T-helper 2 cell treated with Interferon-gamma antibody and Interleukin-4, amounts not matched to agents 5 μg/mL and 100 μg/mL, for 36 hours (primary cell): ENCODE data around the gene FAM25A.
A peak's percentile ranks its signal among the peaks of the same experiment; 100 is the strongest.
"Not testable (repeated sequence)": the region's sequence is repeated elsewhere in the genome, so short reads cannot be mapped to it uniquely, and the experiment has no call there.

Experiments used
- DNase-seq: peaks from one replicate; pipeline ENCODE4 v3.0.0; 2021; ENCODE audit warnings: low spot score
- H3K27ac Mint-ChIP-seq: one replicate; pipeline ENCODE4 v1.8.0; 2021; ENCODE audit warnings: mild to moderate bottlenecking, mixed read lengths
- H3K27me3 Mint-ChIP-seq: one replicate; pipeline ENCODE4 v1.8.0; 2021; ENCODE audit warnings: low read depth, mixed read lengths
- H3K36me3 Mint-ChIP-seq: one replicate; pipeline ENCODE4 v1.8.0; 2021; ENCODE audit warnings: low read depth, mixed read lengths
- H3K4me1 Mint-ChIP-seq: one replicate; pipeline ENCODE4 v1.8.0; 2021; ENCODE audit warnings: low read depth, mixed read lengths
- H3K4me3 Mint-ChIP-seq: one replicate; pipeline ENCODE4 v1.8.0; 2022; ENCODE audit warnings: mild to moderate bottlenecking, moderate library complexity, mixed read lengths
- H3K9me3 Mint-ChIP-seq: one replicate; pipeline ENCODE4 v1.8.0; 2021; ENCODE audit warnings: mixed read lengths

FAM25A gene

DNA sequence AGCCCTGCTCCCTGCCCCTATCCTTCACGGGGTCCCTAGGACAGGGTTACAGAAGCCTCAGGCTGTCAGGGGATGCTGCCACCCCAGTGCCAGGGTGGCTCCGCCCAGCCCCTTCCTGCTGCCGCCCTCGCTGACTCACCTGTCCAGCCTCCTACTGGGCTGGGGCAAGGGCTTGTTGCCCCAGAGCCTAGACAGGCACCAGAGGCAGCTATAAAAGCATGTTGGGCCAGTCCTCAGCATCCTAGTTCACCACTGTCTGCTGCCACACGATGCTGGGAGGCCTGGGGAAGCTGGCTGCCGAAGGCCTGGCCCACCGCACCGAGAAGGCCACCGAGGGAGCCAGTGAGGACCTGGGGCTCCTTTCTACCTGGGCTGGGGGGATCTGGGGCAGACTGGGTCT is at the start of gene FAM25A:
FAM25A (plus strand) TSS at position 239 of the 400 bp plus-strand sequence; CDS start at position 270, 31 bp downstream.
- not testable (repeated sequence) for H3K4me1 Mint-ChIP-seq, H3K9me3 Mint-ChIP-seq, H3K27me3 Mint-ChIP-seq, H3K4me3 Mint-ChIP-seq, H3K27ac Mint-ChIP-seq, DNase-seq, H3K36me3 Mint-ChIP-seq

GRCh38 chr10:86970982-86971231 is 49.2 kb upstream of the FAM25A start:
- peaks cover 33% of the 10 kb centered on the region for H3K27me3 Mint-ChIP-seq
- peaks cover 18% of the 10 kb centered on the region for H3K4me1 Mint-ChIP-seq
- no peaks in the 10 kb centered on the region for H3K9me3 Mint-ChIP-seq
- DNase-seq, result no peak
- no peak overlapping the region for H3K27ac Mint-ChIP-seq
- H3K36me3 Mint-ChIP-seq, result no peaks in the 10 kb centered on the region
- H3K4me3 Mint-ChIP-seq, result peak overlapping the region; percentile 65

GRCh38 chr10:86971232-86971991 is 48.7 kb upstream of the FAM25A start:
- Mint-ChIP-seq H3K4me3 (peak overlapping the region; percentile 68), H3K27me3 (peaks cover 33% of the 10 kb centered on the region), H3K27ac (peak overlapping the region; percentile 42), H3K9me3 (no peaks in the 10 kb centered on the region), H3K36me3 (no peaks in the 10 kb centered on the region), H3K4me1 (peaks cover 13% of the 10 kb centered on the region)
- DNase-seq, result peak; percentile 76

DNA sequence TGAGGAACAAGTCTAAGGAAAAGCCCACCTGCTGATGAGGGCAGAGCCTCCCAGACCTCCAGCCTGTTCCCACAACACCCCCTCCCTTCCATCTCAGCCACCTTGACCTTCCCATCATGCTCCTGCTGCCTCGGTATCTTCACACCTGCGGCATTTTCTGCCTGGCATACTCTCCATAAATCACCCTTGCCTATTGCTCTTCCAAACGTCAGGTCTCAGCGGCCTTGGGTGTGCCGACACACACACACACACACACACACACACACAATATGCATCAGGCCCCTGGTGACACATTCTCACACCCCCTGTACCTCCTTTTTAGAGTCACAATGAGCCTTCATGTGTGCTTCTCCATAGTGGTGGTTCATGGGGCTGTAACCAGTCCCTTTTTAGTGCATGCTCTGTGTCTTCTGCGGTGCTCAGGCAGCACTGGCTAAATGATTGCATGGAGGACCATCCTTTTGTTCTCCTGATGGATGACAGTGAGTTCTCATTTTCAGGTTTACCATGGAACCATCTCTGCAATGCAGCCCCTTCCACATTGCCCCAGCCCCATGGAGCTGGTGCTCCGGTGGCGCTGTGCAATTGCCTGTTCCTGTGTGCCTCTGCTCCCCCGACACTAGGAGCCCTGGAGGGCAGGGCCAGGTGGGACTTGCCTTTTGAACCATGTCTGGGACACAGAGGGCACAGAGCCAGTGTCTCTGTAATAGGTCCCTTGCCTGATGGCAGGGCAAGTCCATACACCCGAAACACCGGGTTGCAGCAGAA is 47.3 kb upstream of the FAM25A start:
- H3K9me3 Mint-ChIP-seq, result no peaks in the 10 kb centered on the region
- peak overlapping the region; percentile 13 for H3K27ac Mint-ChIP-seq
- no peak for DNase-seq
- no peaks in the 10 kb centered on the region for H3K36me3 Mint-ChIP-seq
- H3K4me1 Mint-ChIP-seq, result peaks cover 7% of the 10 kb centered on the region
- H3K27me3 Mint-ChIP-seq, result peaks cover 35% of the 10 kb centered on the region
- peak overlapping the region; percentile 27 for H3K4me3 Mint-ChIP-seq

- Mint-ChIP-seq H3K9me3 (no peaks in the 10 kb centered on the region), H3K4me1 (peaks cover 7% of the 10 kb centered on the region), H3K27ac (no peak overlapping the region), H3K27me3 (peaks cover 35% of the 10 kb centered on the region), H3K36me3 (no peaks in the 10 kb centered on the region), H3K4me3 (no peak overlapping the region)
- no peak for DNase-seq
These were observed 45.6 kb upstream of the FAM25A start for GRCh38 chr10:86974484-86974883.

DNA sequence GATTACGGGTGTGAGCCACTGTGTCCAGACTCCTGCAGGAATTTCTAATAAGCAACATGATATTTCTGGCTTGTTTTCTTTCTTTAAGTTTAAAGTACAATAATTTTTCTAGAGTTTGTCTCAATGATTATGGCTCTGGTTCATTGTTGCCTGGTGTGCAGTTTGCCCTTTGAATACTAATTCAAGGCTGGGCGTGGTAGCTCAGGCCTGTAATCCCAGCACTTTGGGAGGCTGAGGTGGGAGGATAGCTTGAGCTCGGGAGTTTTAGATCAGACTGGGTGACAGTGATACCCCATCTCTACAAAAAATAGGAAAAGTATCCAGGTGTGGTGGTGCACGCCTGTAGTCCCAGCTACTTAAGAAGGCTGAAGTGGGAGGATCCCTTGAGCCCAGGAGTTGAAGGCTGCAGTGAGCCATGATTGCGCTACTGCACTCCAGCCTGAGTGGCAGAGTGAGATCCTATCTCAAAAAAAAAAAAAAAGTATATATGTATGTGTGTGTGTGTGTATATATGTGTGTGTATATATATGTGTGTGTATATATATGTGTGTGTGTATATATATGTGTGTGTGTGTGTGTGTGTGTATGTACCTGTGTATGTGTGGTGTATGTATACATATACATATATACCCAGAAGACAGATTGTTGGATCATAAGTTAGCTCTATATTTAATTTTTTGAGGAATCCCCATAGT is 43.6 kb upstream of the FAM25A start:
- H3K27ac Mint-ChIP-seq, result no peak overlapping the region
- peaks cover 29% of the 10 kb centered on the region for H3K27me3 Mint-ChIP-seq
- H3K4me3 Mint-ChIP-seq, result no peak overlapping the region
- no peaks in the 10 kb centered on the region for H3K36me3 Mint-ChIP-seq
- no peaks in the 10 kb centered on the region for H3K9me3 Mint-ChIP-seq
- peak; percentile 0 for DNase-seq
- peaks cover 4% of the 10 kb centered on the region for H3K4me1 Mint-ChIP-seq

DNA sequence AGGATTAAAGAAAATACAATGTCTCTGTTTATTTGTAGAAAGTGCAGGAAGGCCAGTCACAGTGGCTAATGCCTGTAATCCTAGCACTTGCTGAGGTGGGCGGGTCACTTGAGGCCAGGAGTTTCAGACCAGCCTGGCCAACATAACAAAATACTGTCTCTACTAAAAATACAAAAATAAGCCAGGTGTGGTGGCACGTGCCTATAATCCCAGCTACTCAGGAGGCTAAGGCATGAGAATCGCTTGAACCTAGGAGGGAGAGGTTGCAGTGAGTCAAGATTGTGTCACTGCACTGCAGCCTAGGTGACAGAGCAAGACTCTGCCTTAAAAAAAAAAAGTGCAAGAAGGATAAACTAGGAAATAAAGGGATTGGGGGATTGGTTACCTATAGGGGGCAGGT is 41.6 kb upstream of the FAM25A start:
- not testable (repeated sequence) for H3K4me3 Mint-ChIP-seq, H3K9me3 Mint-ChIP-seq, H3K4me1 Mint-ChIP-seq, DNase-seq, H3K36me3 Mint-ChIP-seq, H3K27ac Mint-ChIP-seq
- peaks cover 24% of the 10 kb centered on the region for H3K27me3 Mint-ChIP-seq

- Mint-ChIP-seq H3K4me3 (no peak overlapping the region), H3K4me1 (no peaks in the 10 kb centered on the region), H3K36me3 (no peaks in the 10 kb centered on the region), H3K27ac (no peak overlapping the region), H3K27me3 (peaks cover 20% of the 10 kb centered on the region), H3K9me3 (no peaks in the 10 kb centered on the region)
- DNase-seq, result no peak
These were observed 40.7 kb upstream of the FAM25A start for GRCh38 chr10:86979296-86979818.

GRCh38 chr10:86979977-86980448 is 40.1 kb upstream of the FAM25A start:
- no peaks in the 10 kb centered on the region for H3K36me3 Mint-ChIP-seq
- H3K4me1 Mint-ChIP-seq, result no peaks in the 10 kb centered on the region
- H3K4me3 Mint-ChIP-seq, result no peak overlapping the region
- H3K27me3 Mint-ChIP-seq, result peaks cover 16% of the 10 kb centered on the region
- no peaks in the 10 kb centered on the region for H3K9me3 Mint-ChIP-seq
- H3K27ac Mint-ChIP-seq, result no peak overlapping the region
- DNase-seq, result no peak

- H3K27me3 Mint-ChIP-seq, result peaks cover 16% of the 10 kb centered on the region
- DNase-seq, H3K27ac Mint-ChIP-seq, H3K4me1 Mint-ChIP-seq, H3K36me3 Mint-ChIP-seq, H3K4me3 Mint-ChIP-seq, H3K9me3 Mint-ChIP-seq: not testable (repeated sequence)
These were observed 39.1 kb upstream of the FAM25A start for GRCh38 chr10:86981020-86981419.

DNA sequence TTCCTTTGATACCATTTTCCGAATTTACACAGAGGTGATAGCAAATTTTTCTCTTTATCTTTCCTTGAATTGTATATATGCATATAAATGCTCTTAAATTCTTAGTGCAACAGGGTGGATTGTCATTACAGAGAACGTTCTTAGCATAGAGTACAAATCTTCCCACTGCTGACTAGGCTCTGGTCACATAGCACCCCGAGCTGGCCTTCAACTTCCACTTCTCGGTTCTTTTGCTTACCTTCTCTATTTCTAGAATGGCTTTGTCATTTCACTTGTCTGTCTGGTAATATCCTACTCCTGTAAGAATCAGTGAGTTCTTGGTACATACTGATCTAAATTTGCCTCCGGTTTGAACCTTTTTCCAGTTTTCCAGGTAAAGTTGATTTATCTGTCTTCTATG is 38.4 kb upstream of the FAM25A start:
- Mint-ChIP-seq H3K27me3 (peaks cover 18% of the 10 kb centered on the region), H3K4me3 (no peak overlapping the region), H3K4me1 (no peaks in the 10 kb centered on the region), H3K36me3 (no peaks in the 10 kb centered on the region), H3K9me3 (no peaks in the 10 kb centered on the region), H3K27ac (no peak overlapping the region)
- DNase-seq, result no peak

- not testable (repeated sequence) for H3K9me3 Mint-ChIP-seq, DNase-seq, H3K36me3 Mint-ChIP-seq, H3K4me3 Mint-ChIP-seq, H3K27ac Mint-ChIP-seq, H3K4me1 Mint-ChIP-seq
- peaks cover 30% of the 10 kb centered on the region for H3K27me3 Mint-ChIP-seq
These were observed 35.6 kb upstream of the FAM25A start for GRCh38 chr10:86984498-86984897.

DNA sequence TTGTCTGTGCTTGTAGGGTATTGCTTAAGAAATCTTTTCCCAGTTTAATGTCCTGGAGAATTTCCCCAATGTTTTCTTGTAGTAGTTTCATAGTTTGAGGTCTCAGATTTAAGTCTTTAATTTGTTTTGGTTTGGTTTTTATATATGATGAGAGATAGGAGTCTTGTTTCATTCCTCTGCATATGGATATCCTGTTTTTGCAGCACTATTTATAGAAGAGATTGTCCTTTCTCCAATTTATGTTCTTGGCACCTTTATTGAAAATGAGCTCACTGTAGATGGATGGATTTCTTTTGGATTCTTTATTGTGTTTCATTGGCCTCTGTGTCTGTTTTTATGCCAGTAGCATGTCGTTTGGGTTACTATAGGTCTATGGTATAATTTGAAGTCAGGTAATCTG is 31.6 kb upstream of the FAM25A start:
- peaks cover 35% of the 10 kb centered on the region for H3K27me3 Mint-ChIP-seq

DNA sequence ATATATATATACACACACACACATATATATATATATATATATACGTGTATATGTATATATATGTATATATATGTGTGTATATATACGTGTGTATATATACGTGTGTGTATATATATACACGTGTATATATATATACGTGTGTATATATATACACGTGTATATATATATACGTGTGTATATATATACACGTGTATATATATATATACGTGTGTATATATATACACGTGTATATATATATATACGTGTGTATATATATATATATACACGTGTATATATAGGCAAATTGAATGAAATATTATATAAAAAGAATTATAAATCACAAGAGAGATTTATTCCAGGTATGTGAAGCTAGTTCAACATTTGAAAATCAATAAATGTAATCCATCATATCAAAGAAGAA is 28.7 kb upstream of the FAM25A start:
- H3K27me3 Mint-ChIP-seq, result peaks cover 33% of the 10 kb centered on the region
- not testable (repeated sequence) for H3K9me3 Mint-ChIP-seq, DNase-seq, H3K4me1 Mint-ChIP-seq, H3K36me3 Mint-ChIP-seq, H3K4me3 Mint-ChIP-seq, H3K27ac Mint-ChIP-seq

More for the DNA sequence above, 31.6 kb upstream of the FAM25A start:
- DNase-seq, result no peak
- H3K27ac Mint-ChIP-seq, result no peak overlapping the region
- H3K4me3 Mint-ChIP-seq, result no peak overlapping the region
- H3K36me3 Mint-ChIP-seq, result no peaks in the 10 kb centered on the region
- no peaks in the 10 kb centered on the region for H3K9me3 Mint-ChIP-seq
- H3K4me1 Mint-ChIP-seq, result no peaks in the 10 kb centered on the region
